Panc1 (cell line): ENCODE results near the gene PDCD4. TPM values are rescaled to one million over a fixed set of nuclear protein-coding genes. Genes with fewer than 3 reads are reported as not detected.
"Not testable (repeated sequence)": the region's sequence is repeated elsewhere in the genome, so short reads cannot be mapped to it uniquely, and the experiment has no call there.

Experiments used
- ATAC-seq: fragments of 200-7000 bp; cut with Tn5 transposase; 2 replicates; pipeline ENCODE4 v1.9.1; 2020; ENCODE audit warnings: mild to moderate bottlenecking, moderate library complexity
- BruUV-seq: library from RNA; stranded (reverse); fragments of 400-500 nt; replicated peaks from 2 replicates; lab custom pipeline; 2021; lab: Mats Ljungman, UMichigan
- CTCF ChIA-PET: fragments of 300-600 bp; sonication (Branson Sonifier 250); formaldehyde crosslinking; loops from one replicate; lab custom pipeline; 2022; ENCODE audit warnings: antibody characterized with exemption; lab: Charles Lee
- POLR2A ChIA-PET: fragments of 300-600 bp; sonication (Branson Sonifier 250); formaldehyde crosslinking; loops from one replicate; lab custom pipeline; 2022; ENCODE audit warnings: antibody characterized with exemption; lab: Charles Lee
- DNase-seq: peaks from one replicate; pipeline ENCODE4 v3.0.0-alpha.2; 2010; ENCODE audit warnings: low read depth, low spot score
- H3K27ac ChIP-seq: 2 replicates; pipeline ENCODE4 v1.5.1; 2011; ENCODE audit warnings: mild to moderate bottlenecking, low read length, inconsistent platforms
- H3K27me3 ChIP-seq: fragments of 200-500 bp; sonication (Bioruptor generic); 2 replicates; pipeline ENCODE4 v1.6.0; 2014; ENCODE audit warnings: low read length, inconsistent platforms; ENCODE audit not compliant: control insufficient read depth, insufficient read depth
- H3K36me3 ChIP-seq: fragments of 200-500 bp; sonication (Bioruptor generic); 2 replicates; pipeline ENCODE4 v1.5.1; 2014; ENCODE audit warnings: inconsistent platforms, mild to moderate bottlenecking, low read length, moderate library complexity; ENCODE audit not compliant: control insufficient read depth, insufficient read depth
- H3K4me1 ChIP-seq: 2 replicates; pipeline ENCODE4 v1.5.1; 2011; ENCODE audit warnings: inconsistent platforms, mild to moderate bottlenecking, low read length, moderate library complexity; ENCODE audit not compliant: control insufficient read depth, insufficient read depth
- H3K4me3 ChIP-seq, 2 experiments: 2 replicates each; pipeline ENCODE4 v1.5.1; 2011 to 2012; ENCODE audit warnings: low read depth in 2 of 2, low read length in 2 of 2, mild to moderate bottlenecking in 2 of 2, inconsistent platforms in 1 of 2, moderate library complexity in 1 of 2
- H3K9me3 ChIP-seq: fragments of 200-500 bp; sonication (Bioruptor generic); 2 replicates; pipeline ENCODE4 v1.5.1; 2014; ENCODE audit warnings: low read depth, mild to moderate bottlenecking, inconsistent platforms, low read length, moderate library complexity; ENCODE audit not compliant: control insufficient read depth, insufficient read depth
- CTCF ChIP-seq: fragments of 450-650 bp; IDR thresholded peaks from 2 replicates; pipeline ENCODE4 v1.5.1; 2017; ENCODE audit warnings: mild to moderate bottlenecking
- POLR2AphosphoS5 ChIP-seq: IDR thresholded peaks from 2 replicates; pipeline ENCODE4 v1.6.1; 2012; ENCODE audit warnings: mild to moderate bottlenecking, low read depth, low read length, moderate library complexity
- REST ChIP-seq, 2 experiments: IDR thresholded peaks; 2 replicates each; pipeline ENCODE4 v1.6.1; 2011 to 2012; ENCODE audit warnings: low read depth in 2 of 2, control low read depth in 1 of 2, low read length in 1 of 2, mild to moderate bottlenecking in 1 of 2, moderate library complexity in 1 of 2; ENCODE audit not compliant: insufficient read depth in 1 of 2
- SIN3A ChIP-seq: IDR thresholded peaks from 2 replicates; pipeline ENCODE4 v1.6.1; 2012; ENCODE audit warnings: low read depth, mild to moderate bottlenecking, low read length, moderate library complexity, borderline replicate concordance; ENCODE audit not compliant: insufficient read depth
- TCF7L2 ChIP-seq: IDR thresholded peaks from 2 replicates; pipeline ENCODE4 v1.6.1; 2011; ENCODE audit warnings: mild to moderate bottlenecking, low read depth, low read length, inconsistent platforms
- in situ Hi-C: cut with HindIII; loops from 2 replicates; pipeline ENCODE4 v1.10.0; 2016; ENCODE audit warnings: low sequenced_read_pairs, low pct_unique_long_range_greater_than_20kb
- intact Hi-C: fragments of 100-400 bp; cut with micrococcal nuclease; formaldehyde crosslinking; loops from one replicate; pipeline ENCODE4 v1.10.0; 2022; ENCODE audit not compliant: unreplicated experiment
- total RNA-seq: library from RNA; stranded (reverse); gene quantifications from one replicate; pipeline ENCODE4 v1.2.1, GENCODE V29; 2021; ENCODE audit not compliant: unreplicated experiment

Gene PDCD4
- total RNA-seq, 1 experiment from 2014 or later, result 33.6 TPM

DNA sequence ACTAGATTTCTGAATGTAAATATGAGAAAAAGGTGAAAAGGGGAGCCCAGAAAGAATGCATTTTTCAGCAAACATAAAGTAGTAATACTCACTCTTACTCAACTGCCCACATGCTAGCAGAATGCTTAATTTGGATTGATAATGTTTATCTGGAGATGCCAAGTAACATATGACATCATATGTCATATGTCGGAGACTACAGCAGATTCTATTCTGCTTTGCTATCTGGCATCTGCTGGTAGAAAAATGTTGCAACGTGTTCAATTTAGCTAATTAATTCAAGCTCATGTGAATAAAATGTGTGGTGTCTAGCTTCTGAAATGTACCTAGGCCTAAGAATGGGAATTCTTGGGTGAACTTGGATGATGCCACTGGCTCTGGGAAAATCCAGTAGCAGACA is 42.7 kb downstream of the PDCD4 start:
- intact Hi-C loops, result no loop called here
- CTCF ChIA-PET, result no interaction called here

GRCh38 chr10:110915035-110915434 is 43.3 kb downstream of the PDCD4 start:
- TF ChIP-seq REST (IDR thresholded peaks at IDR 0.05; ENCODE audit: insufficient read depth in 1 of 2, low read depth in 2 of 2, low read length in 1 of 2) (no peak), SIN3A (no peak), POLR2AphosphoS5 (no peak), CTCF (no peak)
- ATAC-seq, result no peak
- intact Hi-C loops (no loop called here), in situ Hi-C loops (no loop called here)
- Histone ChIP-seq H3K27ac (no peak overlapping the region), H3K27me3 (no peaks in the 10 kb centered on the region), H3K36me3 (peaks cover 6% of the 10 kb centered on the region; the same call in 1 of the 2 replicates), H3K4me3 (no peak overlapping the region), H3K4me1 (peaks cover 21% of the 10 kb centered on the region), H3K9me3 (no peaks in the 10 kb centered on the region)
- POLR2A ChIA-PET, result no interaction called here
- BruUV-seq, result no TSS peak
- CTCF ChIA-PET, result no interaction called here
- no peak for DNase-seq

More for the DNA sequence above, 42.7 kb downstream of the PDCD4 start:
- in situ Hi-C loops, result no loop called here
- Histone ChIP-seq H3K36me3 (peaks cover 6% of the 10 kb centered on the region; the same call in 1 of the 2 replicates), H3K4me1 (peaks cover 21% of the 10 kb centered on the region), H3K27me3 (no peaks in the 10 kb centered on the region), H3K27ac (peak overlapping the region; percentile 20; the same call in 1 of the 2 replicates), H3K9me3 (no peaks in the 10 kb centered on the region), H3K4me3 (no peak overlapping the region)
- TF ChIP-seq CTCF (no peak), REST (IDR thresholded peaks at IDR 0.05; ENCODE audit: insufficient read depth in 1 of 2, low read depth in 2 of 2, low read length in 1 of 2) (no peak), POLR2AphosphoS5 (no peak), SIN3A (no peak), TCF7L2 (no peak)
- ATAC-seq, result no peak
- DNase-seq, result no peak
- no TSS peak for BruUV-seq
- POLR2A ChIA-PET, result no interaction called here

DNA sequence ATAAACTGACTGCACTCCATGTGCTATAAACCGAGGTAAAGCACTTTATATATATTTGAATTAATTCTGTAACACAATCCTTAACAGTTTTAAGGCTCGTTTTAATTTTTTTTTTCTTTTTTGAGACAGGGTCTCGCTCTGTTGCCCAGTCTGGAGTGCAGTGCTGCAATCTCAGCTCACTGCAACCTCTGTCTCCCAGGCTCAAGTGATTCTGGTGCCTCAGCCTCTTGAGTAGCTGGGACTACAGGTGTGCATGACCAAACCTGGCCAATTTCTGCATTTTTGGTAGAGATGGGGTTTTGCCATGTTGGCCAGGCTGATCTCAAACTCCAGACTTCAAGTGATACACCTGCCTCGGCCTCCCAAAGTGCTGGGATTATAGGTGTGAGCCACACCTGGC is 43.9 kb downstream of the PDCD4 start:
- H3K27ac ChIP-seq, POLR2A ChIA-PET, H3K9me3 ChIP-seq, in situ Hi-C loops, H3K36me3 ChIP-seq, intact Hi-C loops, CTCF ChIA-PET, ATAC-seq, BruUV-seq, DNase-seq, H3K27me3 ChIP-seq, H3K4me3 ChIP-seq: not testable (repeated sequence)
- peaks cover 21% of the 10 kb centered on the region for H3K4me1 ChIP-seq
